ENCODE results near the gene PATJ. TPM values are rescaled to one million over a fixed set of nuclear protein-coding genes. Genes with fewer than 3 reads are reported as not detected.
"Not testable (repeated sequence)": the region's sequence is repeated elsewhere in the genome, so short reads cannot be mapped to it uniquely, and the experiment has no call there.

Gene PATJ
- total RNA-seq = 71.2 TPM
- long read RNA-seq, partial matches to known transcripts = 16 of 47 reads
- long read RNA-seq, other reads (novel, unspliced or antisense) = 31 of 47 reads

GRCh38 chr1:61741711-61742619 lies at the start of gene PATJ:
Gene PATJ, plus strand, starts transcription at chr1:61742480. Its CDS starts 20,413 bp downstream, at chr1:61762893.
- intact Hi-C loops (cut with DNase I) = loop anchor here (5.0 kb wide), 1 partner anchor 695 kb away; no protein-coding TSS in a partner anchor
- DNase-seq (ENCODE audit: low spot score) = no peak

GRCh38 chr1:61699911-61700851 lies 42.1 kb upstream of the PATJ start:
- intact Hi-C loops (cut with DNase I) = no loop called here
- DNase-seq (ENCODE audit: low spot score) = no peak

GRCh38 chr1:61708953-61709907 lies 33.0 kb upstream of the PATJ start:
- DNase-seq (ENCODE audit: low spot score) = no peak
- intact Hi-C loops (cut with DNase I) = no loop called here

GRCh38 chr1:61709908-61710289 lies 32.4 kb upstream of the PATJ start:
- DNase-seq (ENCODE audit: low spot score) = no peak
- intact Hi-C loops (cut with DNase I) = no loop called here

GRCh38 chr1:61711257-61711656 lies 31.0 kb upstream of the PATJ start:
- DNase-seq (ENCODE audit: low spot score); intact Hi-C loops (cut with DNase I): not testable (repeated sequence)

GRCh38 chr1:61711969-61712368 lies 30.3 kb upstream of the PATJ start:
- intact Hi-C loops (cut with DNase I) = no loop called here
- DNase-seq (ENCODE audit: low spot score) = no peak

GRCh38 chr1:61718996-61719663 lies 23.1 kb upstream of the PATJ start:
- intact Hi-C loops (cut with DNase I) = not testable (repeated sequence)

GRCh38 chr1:61724506-61724812 lies 17.8 kb upstream of the PATJ start:
- no peak for DNase-seq (ENCODE audit: low spot score)
- intact Hi-C loops (cut with DNase I) = loop anchor here (10.0 kb wide), 1 partner anchor 670 kb away; no protein-coding TSS in a partner anchor

More at GRCh38 chr1:61718996-61719663, 23.1 kb upstream of the PATJ start:
- DNase-seq (ENCODE audit: low spot score) = not testable (repeated sequence)

- intact Hi-C loops (cut with DNase I) = loop anchor here (1.0 to 10.0 kb wide), 2 partner anchors 18 to 670 kb away; no protein-coding TSS in a partner anchor
- peak; percentile 96 for DNase-seq (ENCODE audit: low spot score)
Observed at GRCh38 chr1:61724813-61725694, 17.2 kb upstream of the PATJ start, which contains the start of gene TM2D1. Gene TM2D1, minus strand, starts transcription at chr1:61725141. Its CDS starts 21 bp downstream, at chr1:61725120.

- intact Hi-C loops (cut with DNase I) = loop anchor here (10.0 kb wide), 1 partner anchor 673 kb away; no protein-coding TSS in a partner anchor
- no peak for DNase-seq (ENCODE audit: low spot score)
Observed at GRCh38 chr1:61727544-61727943, 14.7 kb upstream of the PATJ start.

- DNase-seq (ENCODE audit: low spot score); intact Hi-C loops (cut with DNase I): not testable (repeated sequence)
Observed at GRCh38 chr1:61730679-61731078, 11.6 kb upstream of the PATJ start.

- DNase-seq (ENCODE audit: low spot score) = no peak
- intact Hi-C loops (cut with DNase I) = no loop called here
Observed at GRCh38 chr1:61732726-61733125, 9.6 kb upstream of the PATJ start.

GRCh38 chr1:61740751-61741700 lies 1.3 kb upstream of the PATJ start:
- no peak for DNase-seq (ENCODE audit: low spot score)
- intact Hi-C loops (cut with DNase I) = loop anchor here (5.0 kb wide), 1 partner anchor 694 kb away; no protein-coding TSS in a partner anchor

GRCh38 chr1:61742620-61743430 lies 545 bp downstream of the PATJ start:
- intact Hi-C loops (cut with DNase I) = loop anchor here (1.0 to 5.0 kb wide), 2 partner anchors 18 to 696 kb away; partner anchors contain the start of gene TM2D1
- peak; percentile 79 for DNase-seq (ENCODE audit: low spot score)

- DNase-seq (ENCODE audit: low spot score) = no peak
- intact Hi-C loops (cut with DNase I) = loop anchor here (1.0 to 5.0 kb wide), 2 partner anchors 18 to 696 kb away; partner anchors contain the start of gene TM2D1
Observed at GRCh38 chr1:61743431-61743705, 1.1 kb downstream of the PATJ start.
